Naive B cell (primary cell): Measurements from ENCODE around the gene CDK17. TPM values are rescaled to one million over a fixed set of nuclear protein-coding genes. Genes with fewer than 3 reads are reported as not detected.

ENCODE experiments used
- ATAC-seq, 2 donors: fragments of 150-1000 bp; cut with Tn5 transposase; 2 replicates each; pipeline ENCODE4 v1.10.0; 2021; ENCODE audit warnings: low read depth in 2 of 2, mild to moderate bottlenecking in 2 of 2, moderate library complexity in 2 of 2
- DNase-seq: peaks from one replicate; pipeline ENCODE4 v3.0.0; 2022
- H3K27ac Mint-ChIP-seq, 6 donors: one replicate each; pipeline ENCODE4 v1.8.0; 2020 to 2022; ENCODE audit warnings: mild to moderate bottlenecking in 6 of 6, mixed read lengths in 6 of 6, moderate library complexity in 5 of 6, inconsistent platforms in 2 of 6
- H3K27me3 Mint-ChIP-seq, 3 donors: one replicate each; pipeline ENCODE4 v1.8.0; 2021 to 2022; ENCODE audit warnings: mixed read lengths in 3 of 3, mild to moderate bottlenecking in 1 of 3
- H3K36me3 Mint-ChIP-seq, 2 donors: one replicate each; pipeline ENCODE4 v1.8.0; 2020 to 2022; ENCODE audit warnings: mixed read lengths in 2 of 2, inconsistent platforms in 1 of 2, mild to moderate bottlenecking in 1 of 2
- H3K4me1 Mint-ChIP-seq, 3 donors: one replicate each; pipeline ENCODE4 v1.8.0; 2020 to 2022; ENCODE audit warnings: mixed read lengths in 3 of 3, inconsistent platforms in 1 of 3, mild to moderate bottlenecking in 1 of 3, moderate library complexity in 1 of 3
- H3K4me3 Mint-ChIP-seq, 8 donors: one replicate each; pipeline ENCODE4 v1.8.0; 2020 to 2022; ENCODE audit warnings: mild to moderate bottlenecking in 8 of 8, mixed read lengths in 8 of 8, moderate library complexity in 8 of 8, inconsistent platforms in 2 of 8
- H3K9me3 Mint-ChIP-seq, 7 donors: one replicate each; pipeline ENCODE4 v1.8.0; 2020 to 2022; ENCODE audit warnings: mixed read lengths in 7 of 7, mild to moderate bottlenecking in 5 of 7, inconsistent platforms in 2 of 7, moderate library complexity in 1 of 7
- polyA plus RNA-seq, 6 donors: library from polyadenylated mRNA; unstranded; fragments of 300-500 nt; fragmentation: Illumina TruSeq; gene quantifications; one replicate each; pipeline ENCODE4 v1.2.3, GENCODE V29; 2021; ENCODE audit warnings: low read depth in 6 of 6

CDK17 gene
- polyA plus RNA-seq, 6 donors from 2014 or later, result 21.4 to 39.0 (median 23.9) TPM

GRCh38 chr12:96256672-96257361 is 143.4 kb downstream of the CDK17 start:
- no peak overlapping the region for H3K4me3 Mint-ChIP-seq
- no peak for ATAC-seq
- no peaks in the 10 kb centered on the region for H3K27me3 Mint-ChIP-seq
- DNase-seq, result no peak
- H3K9me3 Mint-ChIP-seq, result no peaks in the 10 kb centered on the region
- H3K36me3 Mint-ChIP-seq, result peaks cover 14 to 17% of the 10 kb centered on the region in 2 donors
- no peak overlapping the region for H3K27ac Mint-ChIP-seq
- peaks cover 0 to 17% (median 10%) of the 10 kb centered on the region in 3 donors for H3K4me1 Mint-ChIP-seq

DNA sequence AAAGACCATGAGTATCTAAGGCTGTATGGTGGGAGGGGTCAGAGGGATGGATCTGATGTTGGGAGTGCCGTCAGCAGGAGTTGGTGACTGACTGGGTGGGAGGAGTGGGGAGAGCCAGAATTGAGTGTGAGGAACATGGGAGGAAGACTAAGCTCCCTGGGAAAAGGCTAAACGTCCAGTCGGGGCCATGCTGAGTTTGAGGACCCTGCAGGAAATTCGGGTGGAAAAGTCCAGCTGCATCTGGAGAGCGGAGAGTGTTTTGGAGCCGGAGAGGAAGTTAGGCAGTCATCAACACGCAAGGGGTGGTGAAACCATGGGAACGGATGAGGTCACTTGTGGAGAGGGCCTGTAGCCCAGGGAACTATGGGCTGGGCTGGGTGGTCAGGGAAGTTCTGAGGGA is 145.2 kb downstream of the CDK17 start:
- ATAC-seq (no peak), DNase-seq (no peak)
- no peaks in the 10 kb centered on the region for H3K9me3 Mint-ChIP-seq
- no peaks in the 10 kb centered on the region for H3K27me3 Mint-ChIP-seq
- H3K4me3 Mint-ChIP-seq, result no peak overlapping the region
- H3K4me1 Mint-ChIP-seq, result peaks cover 13 to 26% (median 15%) of the 10 kb centered on the region in 3 donors
- H3K27ac Mint-ChIP-seq, result peak overlapping the region in 3 of 6 donors; percentile 58 to 96 (median 61)
- H3K36me3 Mint-ChIP-seq, result peaks cover 18 to 21% of the 10 kb centered on the region in 2 donors

GRCh38 chr12:96250119-96250685 is 150.0 kb downstream of the CDK17 start:
- Mint-ChIP-seq H3K4me3 (no peak overlapping the region), H3K27me3 (no peaks in the 10 kb centered on the region), H3K27ac (peak overlapping the region in 3 of 6 donors; percentile 38 to 94 (median 90)), H3K36me3 (peaks cover 14 to 35% of the 10 kb centered on the region in 2 donors), H3K4me1 (peaks cover 21 to 27% (median 23%) of the 10 kb centered on the region in 3 donors), H3K9me3 (no peaks in the 10 kb centered on the region)
- ATAC-seq, result no peak
- DNase-seq, result no peak

GRCh38 chr12:96249196-96250118 is 150.8 kb downstream of the CDK17 start:
- no peaks in the 10 kb centered on the region for H3K9me3 Mint-ChIP-seq

GRCh38 chr12:96248136-96248931 is 151.9 kb downstream of the CDK17 start:
- H3K36me3 Mint-ChIP-seq, result peaks cover 14 to 35% of the 10 kb centered on the region in 2 donors
- ATAC-seq, result no peak
- no peak overlapping the region for H3K4me3 Mint-ChIP-seq
- DNase-seq, result no peak
- H3K27me3 Mint-ChIP-seq, result no peaks in the 10 kb centered on the region
- H3K27ac Mint-ChIP-seq, result no peak overlapping the region
- H3K4me1 Mint-ChIP-seq, result peaks cover 20 to 21% (median 20%) of the 10 kb centered on the region in 3 donors
- no peaks in the 10 kb centered on the region for H3K9me3 Mint-ChIP-seq

More at GRCh38 chr12:96249196-96250118, 150.8 kb downstream of the CDK17 start:
- H3K4me1 Mint-ChIP-seq, result peaks cover 17 to 21% (median 20%) of the 10 kb centered on the region in 3 donors
- peak overlapping the region in 1 of 8 donors; percentile 35 for H3K4me3 Mint-ChIP-seq
- ATAC-seq (no peak), DNase-seq (no peak)
- no peaks in the 10 kb centered on the region for H3K27me3 Mint-ChIP-seq
- peaks cover 14 to 35% of the 10 kb centered on the region in 2 donors for H3K36me3 Mint-ChIP-seq
- peak overlapping the region in 5 of 6 donors; percentile 4 to 94 (median 90) for H3K27ac Mint-ChIP-seq

DNA sequence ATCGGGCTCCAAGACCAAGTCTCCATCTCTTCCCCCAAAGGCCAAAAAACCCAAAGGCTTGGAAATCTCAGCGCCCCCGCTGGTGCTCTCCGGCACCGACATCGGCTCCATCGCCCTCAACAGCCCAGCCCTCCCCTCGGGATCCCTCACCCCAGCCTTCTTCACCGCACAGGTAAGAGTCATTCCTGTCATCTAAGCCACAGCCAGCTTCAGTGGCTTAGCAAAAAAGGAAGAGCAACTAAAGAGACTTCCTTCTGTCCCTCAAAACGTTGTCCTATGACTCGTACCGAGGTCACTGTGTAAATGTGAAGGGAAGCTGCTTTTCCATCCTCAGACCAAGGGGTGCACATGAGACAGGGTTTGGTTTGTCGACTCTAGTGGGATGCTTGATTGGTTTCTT is 152.7 kb downstream of the CDK17 start:
- H3K27me3 Mint-ChIP-seq, result no peaks in the 10 kb centered on the region
- no peak for ATAC-seq
- peak overlapping the region in 2 of 6 donors; percentile 54 to 59 for H3K27ac Mint-ChIP-seq

DNA sequence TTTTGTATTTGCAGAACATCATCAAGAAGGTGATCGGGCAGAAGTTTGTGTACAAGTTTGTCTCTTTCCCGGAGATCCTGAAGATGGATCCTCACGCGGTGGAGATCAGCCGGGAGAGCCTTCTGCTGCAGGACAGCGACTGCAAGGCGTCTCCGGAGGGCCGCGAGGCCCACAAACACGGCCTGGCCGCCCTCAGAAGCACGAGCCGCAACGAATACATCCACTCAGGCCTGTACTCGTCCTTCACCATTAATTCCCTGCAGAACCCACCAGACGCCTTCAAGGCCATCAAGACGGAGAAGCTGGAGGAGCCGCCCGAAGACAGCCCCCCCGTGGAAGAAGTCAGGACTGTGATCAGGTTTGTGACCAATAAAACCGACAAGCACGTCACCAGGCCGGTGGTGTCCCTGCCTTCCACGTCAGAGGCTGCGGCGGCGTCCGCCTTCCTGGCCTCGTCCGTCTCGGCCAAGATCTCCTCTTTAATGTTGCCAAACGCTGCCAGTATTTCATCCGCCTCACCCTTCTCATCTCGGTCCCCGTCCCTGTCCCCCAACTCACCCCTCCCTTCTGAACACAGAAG is 153.2 kb downstream of the CDK17 start:
- Mint-ChIP-seq H3K27ac (peak overlapping the region in 1 of 6 donors; percentile 69), H3K27me3 (no peaks in the 10 kb centered on the region), H3K4me3 (no peak overlapping the region), H3K36me3 (peaks cover 15 to 28% of the 10 kb centered on the region in 2 donors), H3K9me3 (no peaks in the 10 kb centered on the region), H3K4me1 (peaks cover 21 to 31% (median 25%) of the 10 kb centered on the region in 3 donors)
- DNase-seq (no peak), ATAC-seq (no peak)

More for the DNA sequence above, 152.7 kb downstream of the CDK17 start:
- H3K9me3 Mint-ChIP-seq, result no peaks in the 10 kb centered on the region
- DNase-seq, result no peak
- H3K36me3 Mint-ChIP-seq, result peaks cover 20 to 34% of the 10 kb centered on the region in 2 donors
- peaks cover 21 to 27% (median 26%) of the 10 kb centered on the region in 3 donors for H3K4me1 Mint-ChIP-seq
- no peak overlapping the region for H3K4me3 Mint-ChIP-seq

GRCh38 chr12:96244826-96245225 is 155.4 kb downstream of the CDK17 start:
- peak overlapping the region in 2 of 6 donors; percentile 34 to 66 for H3K27ac Mint-ChIP-seq
- H3K4me3 Mint-ChIP-seq, result no peak overlapping the region

GRCh38 chr12:96242597-96242996 is 157.6 kb downstream of the CDK17 start:
- DNase-seq (no peak), ATAC-seq (no peak)
- Mint-ChIP-seq H3K27me3 (no peaks in the 10 kb centered on the region), H3K9me3 (no peaks in the 10 kb centered on the region), H3K27ac (peak overlapping the region in 4 of 6 donors; percentile 8 to 88 (median 68)), H3K4me1 (peaks cover 11 to 26% (median 24%) of the 10 kb centered on the region in 3 donors), H3K4me3 (no peak overlapping the region), H3K36me3 (peaks cover 5 to 11% of the 10 kb centered on the region in 2 donors)

More at GRCh38 chr12:96244826-96245225, 155.4 kb downstream of the CDK17 start:
- H3K36me3 Mint-ChIP-seq, result peaks cover 11% of the 10 kb centered on the region in 2 donors
- peaks cover 14 to 28% (median 20%) of the 10 kb centered on the region in 3 donors for H3K4me1 Mint-ChIP-seq
- ATAC-seq, result no peak
- no peaks in the 10 kb centered on the region for H3K9me3 Mint-ChIP-seq
- DNase-seq, result no peak
- H3K27me3 Mint-ChIP-seq, result no peaks in the 10 kb centered on the region

GRCh38 chr12:96241846-96242256 is 158.4 kb downstream of the CDK17 start:
- H3K4me1 Mint-ChIP-seq, result peaks cover 19 to 31% (median 31%) of the 10 kb centered on the region in 3 donors
- peaks cover 0 to 11% of the 10 kb centered on the region in 2 donors for H3K36me3 Mint-ChIP-seq
- ATAC-seq (peak in 1 of 2 donors; percentile 54), DNase-seq (no peak)
- no peaks in the 10 kb centered on the region for H3K9me3 Mint-ChIP-seq
- H3K27ac Mint-ChIP-seq, result peak overlapping the region in 4 of 6 donors; percentile 8 to 71 (median 46)
- no peak overlapping the region for H3K4me3 Mint-ChIP-seq
- no peaks in the 10 kb centered on the region for H3K27me3 Mint-ChIP-seq

DNA sequence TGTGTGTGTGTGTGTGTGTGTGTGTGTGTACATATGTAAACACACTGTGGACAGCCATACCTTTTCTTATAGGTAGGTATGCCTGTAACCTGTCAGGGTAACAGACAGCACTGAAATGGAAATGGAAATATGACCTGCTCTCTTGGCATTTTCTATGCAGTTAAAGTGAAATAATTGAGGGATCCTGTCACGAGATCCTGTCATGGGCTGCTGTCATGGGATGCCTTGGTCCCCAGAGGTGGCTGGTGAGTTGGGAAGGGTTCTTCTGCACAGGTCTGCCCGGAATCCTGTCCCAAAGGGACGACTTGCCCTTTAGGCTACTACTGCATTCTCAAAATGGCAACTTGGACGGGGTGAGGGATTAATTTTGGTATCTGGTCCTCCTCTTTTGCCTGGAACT is 158.8 kb downstream of the CDK17 start:
- Mint-ChIP-seq H3K9me3 (no peaks in the 10 kb centered on the region), H3K4me3 (no peak overlapping the region), H3K27ac (peak overlapping the region in 4 of 6 donors; percentile 8 to 71 (median 46)), H3K27me3 (no peaks in the 10 kb centered on the region), H3K36me3 (peaks cover 0 to 11% of the 10 kb centered on the region in 2 donors), H3K4me1 (peaks cover 23 to 36% (median 33%) of the 10 kb centered on the region in 3 donors)
- DNase-seq, result no peak
- no peak for ATAC-seq

DNA sequence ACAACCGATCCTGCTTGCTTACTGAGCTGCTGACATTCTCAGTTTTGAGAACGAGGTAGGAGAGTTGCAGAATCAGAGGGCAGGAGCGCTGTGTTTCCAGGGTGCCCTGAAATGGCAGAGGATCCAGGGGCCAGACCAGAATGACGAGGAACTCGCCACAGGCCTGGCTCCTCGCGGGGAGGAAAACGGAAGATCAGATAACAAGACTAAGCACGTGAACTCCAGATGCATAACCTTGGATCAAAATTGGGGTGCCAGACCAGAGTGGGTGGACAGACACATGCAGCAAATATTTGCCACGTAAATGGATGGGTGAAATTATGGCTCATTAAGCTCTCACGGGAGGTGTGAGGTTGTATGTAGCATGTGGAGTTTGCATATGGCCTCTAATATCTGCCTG is 159.6 kb downstream of the CDK17 start:
- no peak for DNase-seq
- Mint-ChIP-seq H3K36me3 (peaks cover 0 to 15% of the 10 kb centered on the region in 2 donors), H3K27me3 (no peaks in the 10 kb centered on the region), H3K27ac (peak overlapping the region in 4 of 6 donors; percentile 19 to 84 (median 76)), H3K9me3 (no peaks in the 10 kb centered on the region), H3K4me1 (peaks cover 28 to 42% (median 33%) of the 10 kb centered on the region in 3 donors), H3K4me3 (peak overlapping the region in 2 of 8 donors; percentile 5 to 81)
- ATAC-seq, result no peak
